Measurements from ENCODE around the gene C1QTNF12.
"Not testable (repeated sequence)": the region's sequence is repeated elsewhere in the genome, so short reads cannot be mapped to it uniquely, and the experiment has no call there.

Gene C1QTNF12

GRCh38 chr1:1198423-1199140, 47.9 kb downstream of the C1QTNF12 start:
- no peak overlapping the region for H3K4me3 ChIP-seq (ENCODE audit: control insufficient read depth, low read depth, low read length)
- no peak for TF ChIP-seq CTCF (IDR thresholded peaks at IDR 0.05; ENCODE audit: control insufficient read depth, insufficient read depth, low read depth, low read length, missing control alignments)
- DNase-seq (ENCODE audit: low read depth), result no peak

GRCh38 chr1:1197551-1198422, 48.7 kb downstream of the C1QTNF12 start:
- no peak for TF ChIP-seq CTCF (IDR thresholded peaks at IDR 0.05; ENCODE audit: control insufficient read depth, insufficient read depth, low read depth, low read length, missing control alignments)
- no peak for DNase-seq (ENCODE audit: low read depth)
- no peak overlapping the region for H3K4me3 ChIP-seq (ENCODE audit: control insufficient read depth, low read depth, low read length)

- no peak for TF ChIP-seq CTCF (IDR thresholded peaks at IDR 0.05; ENCODE audit: control insufficient read depth, insufficient read depth, low read depth, low read length, missing control alignments)
- DNase-seq (ENCODE audit: low read depth), result no peak
- H3K4me3 ChIP-seq (ENCODE audit: control insufficient read depth, low read depth, low read length), result no peak overlapping the region
These were observed 49.4 kb downstream of the C1QTNF12 start for GRCh38 chr1:1197188-1197500.

GRCh38 chr1:1196431-1197187, 49.9 kb downstream of the C1QTNF12 start:
- no peak for TF ChIP-seq CTCF (IDR thresholded peaks at IDR 0.05; ENCODE audit: control insufficient read depth, insufficient read depth, low read depth, low read length, missing control alignments)
- no peak overlapping the region for H3K4me3 ChIP-seq (ENCODE audit: control insufficient read depth, low read depth, low read length)
- no peak for DNase-seq (ENCODE audit: low read depth)

GRCh38 chr1:1195726-1196125, 50.8 kb downstream of the C1QTNF12 start:
- H3K4me3 ChIP-seq (ENCODE audit: control insufficient read depth, low read depth, low read length); DNase-seq (ENCODE audit: low read depth): not testable (repeated sequence)

GRCh38 chr1:1194723-1195122, 51.8 kb downstream of the C1QTNF12 start:
- H3K4me3 ChIP-seq (ENCODE audit: control insufficient read depth, low read depth, low read length), result no peak overlapping the region
- no peak for DNase-seq (ENCODE audit: low read depth)
- TF ChIP-seq CTCF (IDR thresholded peaks at IDR 0.05; ENCODE audit: control insufficient read depth, insufficient read depth, low read depth, low read length, missing control alignments), result no peak

All from AG09309 (cell line).